Testis (tissue), 3 donors: ENCODE measurements around the gene RBMS2. TPM values are rescaled to one million over a fixed set of nuclear protein-coding genes. Genes with fewer than 3 reads are reported as not detected.

Experiments used
- DNase-seq: peaks from one replicate; pipeline ENCODE4 v3.0.0-alpha.2; 2019
- H3K27ac ChIP-seq, 2 donors: fragments of 200-600 bp; sonication (generic); one replicate each; pipeline ENCODE4 v1.5.1; 2019
- H3K27me3 ChIP-seq: fragments of 200-600 bp; sonication (generic); one replicate; pipeline ENCODE4 v1.5.1; 2019
- H3K36me3 ChIP-seq: fragments of 200-600 bp; sonication (generic); one replicate; pipeline ENCODE4 v1.5.1; 2017; ENCODE audit warnings: low read depth; ENCODE audit errors: missing control alignments
- H3K4me1 ChIP-seq: fragments of 200-600 bp; sonication (generic); one replicate; pipeline ENCODE4 v1.5.1; 2019
- H3K4me3 ChIP-seq, 2 donors: fragments of 200-600 bp; sonication (generic); one replicate each; pipeline ENCODE4 v1.5.1; 2017 to 2019
- H3K9me3 ChIP-seq: fragments of 200-600 bp; sonication (generic); one replicate; pipeline ENCODE4 v1.5.1; 2017
- CTCF ChIP-seq, 3 experiments: fragments of 450-650 bp in 2 of 3; fragments of 200-600 bp in 1 of 3; sonication (generic) in 1 of 3; IDR thresholded peaks; one replicate each; pipeline ENCODE4 v1.5.1; 2016 to 2019; ENCODE audit warnings: antibody characterized with exemption in 3 of 3, mild to moderate bottlenecking in 2 of 3, moderate library complexity in 1 of 3
- POLR2A ChIP-seq: fragments of 450-650 bp; IDR thresholded peaks from one replicate; pipeline ENCODE4 v1.6.1; 2017; ENCODE audit warnings: antibody characterized with exemption, mild to moderate bottlenecking, moderate library complexity
- WGBS, 2 donors: methylation state at CpG; one replicate each; pipeline ENCODE4 v1.1.5; 2018; 5-methylcytosine and 5-hydroxymethylcytosine counted together
- intact Hi-C: fragments of 100-400 bp; cut with DNase I; formaldehyde crosslinking; loops from one replicate; pipeline ENCODE4 v1.15.1; 2023; ENCODE audit warnings: low total_unique reads
- polyA plus RNA-seq: library from polyadenylated mRNA; stranded (reverse); fragments of 350-450 nt; fragmentation: Illumina TruSeq; extraction: RNeasy Lipid Tissue Mini Kit (QIAGEN cat#74804); gene quantifications from one replicate; pipeline ENCODE4 v1.2.3, GENCODE V29; 2014; ENCODE audit warnings: low read depth, low replicate concordance; ENCODE audit not compliant: insufficient read depth
- total RNA-seq, 2 donors: library from RNA; depleted of rRNA; stranded (reverse); fragments of >200 nt; gene quantifications; one replicate each; pipeline ENCODE4 v1.2.3, GENCODE V29; 2016

Gene RBMS2
- total and polyA plus RNA-seq, 3 donors from 2014 or later = 12.8 to 15.8 (median 12.8) TPM

GRCh38 chr12:56585098-56585497 lies 63.5 kb downstream of the RBMS2 start:
- Histone ChIP-seq H3K4me1 (peaks cover 14% of the 10 kb centered on the region), H3K36me3 (no peaks in the 10 kb centered on the region), H3K27ac (no peak overlapping the region), H3K4me3 (no peak overlapping the region), H3K9me3 (no peaks in the 10 kb centered on the region), H3K27me3 (no peaks in the 10 kb centered on the region)
- TF ChIP-seq POLR2A = no peak
- TF ChIP-seq CTCF (IDR thresholded peaks at IDR 0.05) = no peak
- DNase-seq = no peak
- 90 to 97% methylated on average over 4 of the region's 4 CpGs for WGBS, 2 donors
- intact Hi-C loops = no loop called here

- Histone ChIP-seq H3K27ac (peak overlapping the region in 1 of 2 donors; percentile 59), H3K4me3 (no peak overlapping the region), H3K27me3 (no peaks in the 10 kb centered on the region), H3K9me3 (no peaks in the 10 kb centered on the region), H3K4me1 (peaks cover 11% of the 10 kb centered on the region), H3K36me3 (no peaks in the 10 kb centered on the region)
- WGBS, 2 donors = 65 to 71% methylated on average over 1 of the region's 1 CpG
- no peak for DNase-seq
- no peak for TF ChIP-seq CTCF (IDR thresholded peaks at IDR 0.05)
- no peak for TF ChIP-seq POLR2A
- intact Hi-C loops = no loop called here
These were observed 68.2 kb downstream of the RBMS2 start for GRCh38 chr12:56589783-56590182.

- intact Hi-C loops = no loop called here
- H3K27me3 ChIP-seq = no peaks in the 10 kb centered on the region
- H3K27ac ChIP-seq = peak overlapping the region in 1 of 2 donors; percentile 59
- peak; percentile 43 for DNase-seq
- peaks cover 11% of the 10 kb centered on the region for H3K4me1 ChIP-seq
- no peaks in the 10 kb centered on the region for H3K36me3 ChIP-seq
- peak in 1 of 3 experiments; percentile 16 for TF ChIP-seq CTCF (IDR thresholded peaks at IDR 0.05)
- TF ChIP-seq POLR2A = no peak
- no peak overlapping the region for H3K4me3 ChIP-seq
- H3K9me3 ChIP-seq = no peaks in the 10 kb centered on the region
- 53 to 60% methylated on average over 3 of the region's 3 CpGs for WGBS, 2 donors
These were observed 68.7 kb downstream of the RBMS2 start for GRCh38 chr12:56590237-56590830.

- TF ChIP-seq POLR2A (no peak), CTCF (IDR thresholded peaks at IDR 0.05) (no peak)
- Histone ChIP-seq H3K4me1 (peaks cover 11% of the 10 kb centered on the region), H3K27ac (no peak overlapping the region), H3K4me3 (no peak overlapping the region), H3K27me3 (no peaks in the 10 kb centered on the region), H3K36me3 (no peaks in the 10 kb centered on the region), H3K9me3 (no peaks in the 10 kb centered on the region)
- intact Hi-C loops = no loop called here
- WGBS, 2 donors = 68 to 73% methylated on average over 5 of the region's 5 CpGs
- no peak for DNase-seq
These were observed 69.5 kb downstream of the RBMS2 start for GRCh38 chr12:56591126-56591525.

- no peak for DNase-seq
- no peak overlapping the region for H3K4me3 ChIP-seq
- intact Hi-C loops = no loop called here
- H3K27ac ChIP-seq = no peak overlapping the region
- H3K4me1 ChIP-seq = peaks cover 11% of the 10 kb centered on the region
- TF ChIP-seq POLR2A (no peak), CTCF (IDR thresholded peaks at IDR 0.05) (no peak)
- no peaks in the 10 kb centered on the region for H3K36me3 ChIP-seq
- H3K27me3 ChIP-seq = no peaks in the 10 kb centered on the region
- H3K9me3 ChIP-seq = no peaks in the 10 kb centered on the region
These were observed 70.3 kb downstream of the RBMS2 start for GRCh38 chr12:56591961-56592360.
